B cell (primary cell): ENCODE measurements around the gene RER1. TPM values are rescaled to one million over a fixed set of nuclear protein-coding genes. Genes with fewer than 3 reads are reported as not detected.

Experiments used
- ATAC-seq: fragments of 200-7000 bp; cut with Tn5 transposase; one replicate; pipeline ENCODE4 v1.10.0; 2021; ENCODE audit warnings: low read depth, mild to moderate bottlenecking, moderate number of reproducible peaks, moderate library complexity
- CTCF ChIA-PET: fragments of 350-600 bp; sonication (Branson Sonifier 250); formaldehyde crosslinking; loops from one replicate; lab custom pipeline; 2021; ENCODE audit warnings: antibody characterized with exemption, inconsistent platforms; lab: Charles Lee
- POLR2A ChIA-PET: fragments of 350-600 bp; sonication (Branson Sonifier 250); formaldehyde crosslinking; loops from one replicate; lab custom pipeline; 2021; ENCODE audit warnings: antibody characterized with exemption; lab: Charles Lee
- DNase-seq: peaks from one replicate; pipeline ENCODE4 v3.0.0; 2013
- H2AFZ ChIP-seq: 2 replicates; pipeline ENCODE4 v1.6.1; 2012; ENCODE audit warnings: mild to moderate bottlenecking, low read depth, low read length; ENCODE audit not compliant: insufficient read depth, poor library complexity, severe bottlenecking
- H3K27ac ChIP-seq, 2 donors: 1 replicate in 1 of 2; 2 replicates in 1 of 2; pipeline ENCODE4 v1.5.1; 2012 to 2013; ENCODE audit warnings: low read length in 2 of 2, mild to moderate bottlenecking in 2 of 2, moderate library complexity in 1 of 2
- H3K27me3 ChIP-seq, 4 experiments: fragments of 200-600 bp in 1 of 4; sonication (generic) in 1 of 4; replicated peaks in 1 of 4; 1 replicate in 2 of 4; 2 replicates in 2 of 4; pipeline versions ENCODE4 v1.6.1 to v1.7.0; 2013 to 2016; ENCODE audit warnings: low read length in 3 of 4, mild to moderate bottlenecking in 2 of 4, mixed read lengths in 1 of 4, moderate library complexity in 1 of 4; ENCODE audit not compliant: insufficient read depth in 4 of 4, control insufficient read depth in 3 of 4; ENCODE audit errors: control extremely low read depth in 1 of 4
- H3K36me3 ChIP-seq, 2 experiments: replicated peaks in 1 of 2; 1 replicate in 1 of 2; 2 replicates in 1 of 2; pipeline versions ENCODE4 v1.6.1 to v1.7.1; 2013; ENCODE audit warnings: low read length in 1 of 2; ENCODE audit not compliant: insufficient read depth in 2 of 2, control insufficient read depth in 1 of 2; ENCODE audit errors: control extremely low read depth in 1 of 2, extremely low read depth in 1 of 2
- H3K4me1 ChIP-seq, 2 donors: fragments of 200-600 bp in 1 of 2; sonication (generic) in 1 of 2; 1 replicate in 1 of 2; 2 replicates in 1 of 2; pipeline versions ENCODE4 v1.5.1 to v1.6.1; 2013 to 2017; ENCODE audit warnings: low read length in 2 of 2; ENCODE audit not compliant: control insufficient read depth in 2 of 2, insufficient read depth in 2 of 2
- H3K4me2 ChIP-seq: replicated peaks from 2 replicates; pipeline ENCODE3; 2012; ENCODE audit warnings: mild to moderate bottlenecking, low read depth, low read length; ENCODE audit not compliant: poor library complexity, severe bottlenecking
- H3K4me3 ChIP-seq, 5 experiments: fragments of 200-600 bp in 1 of 5; sonication (generic) in 1 of 5; 1 replicate in 3 of 5; 2 replicates in 2 of 5; pipeline versions ENCODE4 v1.5.1 to v1.7.0; 2011 to 2016; ENCODE audit warnings: low read length in 4 of 5, mild to moderate bottlenecking in 4 of 5, low read depth in 2 of 5, control low read depth in 1 of 5, moderate library complexity in 1 of 5; ENCODE audit not compliant: insufficient read depth in 1 of 5; ENCODE audit errors: control extremely low read depth in 1 of 5, extremely low read depth in 1 of 5
- H3K79me2 ChIP-seq: fragments of 200-600 bp; sonication (generic); one replicate; pipeline ENCODE4 v1.6.0; 2016; ENCODE audit warnings: low read length; ENCODE audit not compliant: control insufficient read depth, insufficient read depth
- H3K9ac ChIP-seq: fragments of 200-600 bp; sonication (generic); 2 replicates; pipeline ENCODE4 v1.6.1; 2017; ENCODE audit warnings: mild to moderate bottlenecking, low read length, moderate library complexity
- H3K9me3 ChIP-seq, 3 donors: one replicate each; pipeline versions ENCODE4 v1.6.1 to v1.7.1; 2013; ENCODE audit warnings: low read length in 2 of 3; ENCODE audit not compliant: control insufficient read depth in 2 of 3, insufficient read depth in 1 of 3; ENCODE audit errors: control extremely low read depth in 1 of 3
- H4K20me1 ChIP-seq: 2 replicates; pipeline ENCODE4 v1.6.0; 2012; ENCODE audit warnings: mild to moderate bottlenecking, low read length; ENCODE audit not compliant: insufficient read depth, control insufficient read depth, poor library complexity, severe bottlenecking
- H3K27ac Mint-ChIP-seq: one replicate; pipeline ENCODE4 v1.8.0; 2021; ENCODE audit warnings: mixed read lengths
- H3K27me3 Mint-ChIP-seq: one replicate; pipeline ENCODE4 v1.8.0; 2021; ENCODE audit warnings: mixed read lengths
- H3K4me1 Mint-ChIP-seq: one replicate; pipeline ENCODE4 v1.8.0; 2021; ENCODE audit warnings: mixed read lengths
- H3K4me3 Mint-ChIP-seq: one replicate; pipeline ENCODE4 v1.8.0; 2021; ENCODE audit warnings: mixed read lengths
- H3K9me3 Mint-ChIP-seq: one replicate; pipeline ENCODE4 v1.8.0; 2022; ENCODE audit warnings: mixed read lengths; ENCODE audit not compliant: insufficient read depth
- CTCF ChIP-seq: fragments of 200-600 bp; IDR thresholded peaks from one replicate; pipeline ENCODE4 v1.8.0; 2022; ENCODE audit warnings: antibody characterized with exemption, mild to moderate bottlenecking
- EZH2 ChIP-seq: IDR thresholded peaks from 2 replicates; pipeline ENCODE4 v1.6.1; 2012; ENCODE audit warnings: borderline replicate concordance, low read depth, mild to moderate bottlenecking, moderate library complexity, low read length; ENCODE audit not compliant: insufficient read depth, poor library complexity, severe bottlenecking
- WGBS: methylation state at CpG from one replicate; pipeline ENCODE4 v1.1.5; 2013; ENCODE audit warnings: missing lambda C conversion rate; ENCODE audit not compliant: insufficient coverage; 5-methylcytosine and 5-hydroxymethylcytosine counted together
- intact Hi-C: fragments of 100-400 bp; cut with micrococcal nuclease; formaldehyde crosslinking; loops from one replicate; pipeline ENCODE4 v1.10.0; 2022
- polyA plus RNA-seq: library from polyadenylated mRNA; depleted of rRNA; stranded (reverse); fragments of >200 nt; gene quantifications from 2 replicates; pipeline ENCODE4 v1.2.3, GENCODE V29; 2012
- total RNA-seq, 2 donors: library from RNA; stranded (reverse); fragments of 120-200 nt in 1 of 2; gene quantifications; 1 replicate in 1 of 2; 2 replicates in 1 of 2; pipeline versions ENCODE4 v1.2.3 to v1.2.4, GENCODE V29; 2013 to 2022

The RER1 gene
- total and polyA plus RNA-seq, 2 donors (not counting 1 experiment from before 2014, with no cell fraction given): 78.5 to 118 TPM

DNA sequence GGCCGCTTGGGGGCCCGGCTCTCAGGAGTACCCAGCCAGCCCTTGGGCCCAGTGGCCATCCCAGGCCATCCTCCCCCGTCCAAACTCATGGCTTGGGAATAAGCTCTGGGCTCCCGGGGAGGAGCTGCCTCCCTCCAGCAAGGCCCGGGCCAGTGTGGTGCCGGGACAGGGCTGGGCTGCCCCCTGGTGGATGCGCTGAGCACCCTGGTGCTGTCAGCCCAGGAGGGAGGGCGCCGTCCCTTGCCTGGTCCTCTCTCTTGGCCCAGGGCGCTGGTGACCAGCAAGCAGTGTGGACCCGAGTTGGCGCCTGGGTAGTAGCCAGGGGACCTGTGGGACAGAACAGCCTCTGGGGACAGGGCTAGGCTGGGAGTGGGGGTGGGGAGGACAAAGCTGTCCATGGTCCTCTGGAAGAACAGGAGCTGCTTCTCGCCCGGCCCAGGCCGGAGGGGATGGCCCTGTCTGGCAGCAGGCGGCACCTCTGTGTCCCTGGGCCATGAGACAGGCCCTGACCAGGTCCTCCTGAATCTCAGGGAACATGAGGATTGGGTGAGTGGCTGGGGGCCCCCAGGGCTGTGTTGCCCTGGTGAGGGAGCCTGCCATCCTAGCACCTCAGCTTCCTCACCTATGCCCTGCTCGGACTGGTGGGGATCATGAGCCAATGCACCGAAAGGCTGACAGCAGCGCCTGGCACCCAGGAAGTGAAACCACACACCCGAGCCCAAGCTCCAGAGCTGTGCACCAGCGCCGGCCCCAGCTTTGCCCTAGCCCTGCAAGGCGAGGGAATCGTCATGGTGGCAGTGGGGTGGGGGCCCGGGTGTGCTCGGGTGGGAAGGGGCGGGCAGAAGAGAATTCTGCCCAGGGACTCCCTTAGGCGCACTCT is 9.7 kb upstream of the RER1 start:
- POLR2A ChIA-PET: interaction anchor here (1.0 to 2.0 kb wide), 8 partner anchors 9 to 190 kb away, joined by 3 to 24 read pairs (median 3); partner anchors contain the start of genes FAAP20, MORN1 and RER1
- Histone ChIP-seq H3K4me2 (peak overlapping the region; percentile 27), H3K4me1 (peaks cover 29 to 46% of the 10 kb centered on the region in 2 donors), H3K9ac (no peak overlapping the region), H3K79me2 (no peaks in the 10 kb centered on the region), H3K27ac (no peak overlapping the region), H3K9me3 (peaks cover 0 to 13% (median 2%) of the 10 kb centered on the region in 3 donors), H4K20me1 (no peaks in the 10 kb centered on the region), H3K27me3 (no peaks in the 10 kb centered on the region), H2AFZ (peak overlapping the region; percentile 18), H3K4me3 (no peak overlapping the region), H3K36me3 (no peaks in the 10 kb centered on the region)
- peaks cover 23% of the 10 kb centered on the region for H3K4me1 Mint-ChIP-seq
- CTCF ChIA-PET: interaction anchor here (0.5 to 12.5 kb wide), 28 partner anchors 9 to 542 kb away, joined by 3 to 295 read pairs (median 6); partner anchors contain the start of genes FAAP20, MORN1, RER1 and SKI
- H3K9me3 Mint-ChIP-seq: no peaks in the 10 kb centered on the region
- H3K27me3 Mint-ChIP-seq: no peaks in the 10 kb centered on the region
- peak; percentile 84 for ATAC-seq
- DNase-seq: peak; percentile 81
- H3K27ac Mint-ChIP-seq: peak overlapping the region; percentile 56
- intact Hi-C loops: loop anchor here (1.0 to 5.0 kb wide), 2 partner anchors 153 to 250 kb away; no protein-coding TSS in a partner anchor
- WGBS: 44% methylated on average over 28 of the region's 28 CpGs
- TF ChIP-seq EZH2 (no peak), CTCF (peak; percentile 87)
- H3K4me3 Mint-ChIP-seq: no peak overlapping the region
